Small intestine (tissue), 7 donors: Measurements from ENCODE around the gene IL4R. TPM values are rescaled to one million over a fixed set of nuclear protein-coding genes. Genes with fewer than 3 reads are reported as not detected.
"Not testable (repeated sequence)": the region's sequence is repeated elsewhere in the genome, so short reads cannot be mapped to it uniquely, and the experiment has no call there.

ENCODE experiments used
- DNase-seq, 2 donors: peaks; one replicate each; pipeline versions ENCODE4 v3.0.0 to v3.0.0-alpha.2; 2013
- FAIRE-seq: peaks from 2 replicates; lab custom pipeline; 2012; peaks lifted over from hg19 to GRCh38; lab: Jason Lieb, UNC
- H3K27ac ChIP-seq, 3 donors: one replicate each; pipeline ENCODE4 v1.5.1; 2013; ENCODE audit warnings: low read length in 2 of 3, mild to moderate bottlenecking in 2 of 3, control low read depth in 1 of 3, inconsistent platforms in 1 of 3, low read depth in 1 of 3, moderate library complexity in 1 of 3
- H3K27me3 ChIP-seq, 3 donors: one replicate each; pipeline ENCODE4 v1.6.1; 2013; ENCODE audit warnings: low read length in 3 of 3, inconsistent platforms in 1 of 3; ENCODE audit not compliant: control insufficient read depth in 3 of 3, insufficient read depth in 3 of 3
- H3K36me3 ChIP-seq, 3 donors: one replicate each; pipeline ENCODE4 v1.6.1; 2013; ENCODE audit warnings: low read length in 3 of 3, inconsistent platforms in 1 of 3, low read depth in 1 of 3, mild to moderate bottlenecking in 1 of 3, moderate library complexity in 1 of 3; ENCODE audit not compliant: control insufficient read depth in 3 of 3, insufficient read depth in 2 of 3
- H3K4me1 ChIP-seq, 3 donors: one replicate each; pipeline ENCODE4 v1.6.1; 2013; ENCODE audit warnings: low read length in 2 of 3, inconsistent platforms in 1 of 3, low read depth in 1 of 3, mild to moderate bottlenecking in 1 of 3, moderate library complexity in 1 of 3; ENCODE audit not compliant: control insufficient read depth in 3 of 3, insufficient read depth in 2 of 3
- H3K4me3 ChIP-seq, 3 donors: one replicate each; pipeline ENCODE4 v1.5.1; 2013; ENCODE audit warnings: low read length in 3 of 3, control low read depth in 1 of 3, inconsistent platforms in 1 of 3, low read depth in 1 of 3, mild to moderate bottlenecking in 1 of 3, moderate library complexity in 1 of 3
- H3K9me3 ChIP-seq, 2 donors: one replicate each; pipeline ENCODE4 v1.6.1; 2013; ENCODE audit warnings: low read depth in 1 of 2, low read length in 1 of 2; ENCODE audit not compliant: control insufficient read depth in 2 of 2, insufficient read depth in 1 of 2
- WGBS, 3 donors: extraction: QIAGEN DNeasy Blood & Tissue Kit; methylation state at CpG; one replicate each; pipeline ENCODE4 v1.1.7; 2013; 5-methylcytosine and 5-hydroxymethylcytosine counted together
- polyA plus RNA-seq, 4 donors: library from polyadenylated mRNA; stranded (reverse) in 3 of 4; unstranded in 1 of 4; fragments of 200-250 nt in 3 of 4; fragments of 120-200 nt in 1 of 4; gene quantifications; one replicate each; pipeline versions ENCODE4 v1.2.1 to v1.2.3, GENCODE V29; 2013
- donor health status: healthy with polysubstance abuse.
- donor health status: control.
- donor health status: control.
- donor health status: Bipolar disorder and iron deficiency.
- donor health status: healthy.

IL4R gene
- polyA plus RNA-seq, 4 donors = 28.1 to 32.7 (median 30.4) TPM

- Histone ChIP-seq H3K36me3 (no peaks in the 10 kb centered on the region), H3K4me3 (no peak overlapping the region), H3K27ac (no peak overlapping the region), H3K9me3 (no peaks in the 10 kb centered on the region), H3K4me1 (no peaks in the 10 kb centered on the region), H3K27me3 (no peaks in the 10 kb centered on the region)
- DNase-seq = no peak
- WGBS, 3 donors = 75 to 76% (median 75%) methylated on average over 6 of the region's 6 CpGs
- no peak for FAIRE-seq
These were observed 28.0 kb upstream of the IL4R start for GRCh38 chr16:27285676-27286196.

GRCh38 chr16:27286451-27286850 lies 27.3 kb upstream of the IL4R start:
- Histone ChIP-seq H3K9me3 (no peaks in the 10 kb centered on the region), H3K36me3 (no peaks in the 10 kb centered on the region), H3K4me1 (no peaks in the 10 kb centered on the region), H3K27ac (no peak overlapping the region), H3K27me3 (no peaks in the 10 kb centered on the region), H3K4me3 (no peak overlapping the region)
- DNase-seq = no peak
- no peak for FAIRE-seq
- 61 to 88% (median 79%) methylated on average over 4 of the region's 4 CpGs for WGBS, 3 donors

GRCh38 chr16:27287051-27287811 lies 26.5 kb upstream of the IL4R start:
- Histone ChIP-seq H3K9me3 (no peaks in the 10 kb centered on the region), H3K36me3 (no peaks in the 10 kb centered on the region), H3K4me1 (no peaks in the 10 kb centered on the region), H3K4me3 (no peak overlapping the region), H3K27me3 (no peaks in the 10 kb centered on the region), H3K27ac (no peak overlapping the region)
- WGBS, 3 donors = 94 to 99% (median 95%) methylated on average over 8 of the region's 8 CpGs
- FAIRE-seq = no peak
- DNase-seq = no peak

GRCh38 chr16:27287887-27288286 lies 25.9 kb upstream of the IL4R start:
- no peak overlapping the region for H3K4me3 ChIP-seq
- DNase-seq (no peak), FAIRE-seq (no peak)
- H3K9me3 ChIP-seq = no peaks in the 10 kb centered on the region
- no peaks in the 10 kb centered on the region for H3K36me3 ChIP-seq
- no peaks in the 10 kb centered on the region for H3K27me3 ChIP-seq
- no peaks in the 10 kb centered on the region for H3K4me1 ChIP-seq
- 90 to 92% (median 92%) methylated on average over 11 of the region's 11 CpGs for WGBS, 3 donors
- no peak overlapping the region for H3K27ac ChIP-seq

GRCh38 chr16:27288313-27288712 lies 25.5 kb upstream of the IL4R start:
- FAIRE-seq = not testable (repeated sequence)

GRCh38 chr16:27289669-27290068 lies 24.1 kb upstream of the IL4R start:
- no peak for FAIRE-seq
- no peaks in the 10 kb centered on the region for H3K27me3 ChIP-seq
- no peaks in the 10 kb centered on the region for H3K36me3 ChIP-seq
- H3K4me3 ChIP-seq = no peak overlapping the region
- H3K4me1 ChIP-seq = no peaks in the 10 kb centered on the region
- DNase-seq = no peak
- H3K9me3 ChIP-seq = no peaks in the 10 kb centered on the region
- 71 to 75% (median 71%) methylated on average over 6 of the region's 6 CpGs for whole genome bisulfite sequencing, 3 donors
- H3K27ac ChIP-seq = no peak overlapping the region

More at GRCh38 chr16:27288313-27288712, 25.5 kb upstream of the IL4R start:
- DNase-seq, H3K4me3 ChIP-seq, H3K9me3 ChIP-seq, H3K36me3 ChIP-seq, H3K27ac ChIP-seq, H3K27me3 ChIP-seq, H3K4me1 ChIP-seq: not testable (repeated sequence)
- WGBS, 3 donors = 89 to 96% (median 90%) methylated on average over 6 of the region's 6 CpGs

GRCh38 chr16:27290562-27290961 lies 23.2 kb upstream of the IL4R start:
- FAIRE-seq (no peak), DNase-seq (no peak)

GRCh38 chr16:27291106-27291505 lies 22.7 kb upstream of the IL4R start:
- H3K27me3 ChIP-seq = no peaks in the 10 kb centered on the region
- 80 to 85% (median 80%) methylated on average over 5 of the region's 5 CpGs for WGBS, 3 donors
- H3K27ac ChIP-seq = no peak overlapping the region
- no peak overlapping the region for H3K4me3 ChIP-seq
- no peaks in the 10 kb centered on the region for H3K9me3 ChIP-seq
- H3K4me1 ChIP-seq = no peaks in the 10 kb centered on the region
- FAIRE-seq = no peak
- no peaks in the 10 kb centered on the region for H3K36me3 ChIP-seq
- no peak for DNase-seq

More at GRCh38 chr16:27290562-27290961, 23.2 kb upstream of the IL4R start:
- Histone ChIP-seq H3K4me1 (no peaks in the 10 kb centered on the region), H3K36me3 (no peaks in the 10 kb centered on the region), H3K9me3 (no peaks in the 10 kb centered on the region), H3K27ac (no peak overlapping the region), H3K27me3 (no peaks in the 10 kb centered on the region), H3K4me3 (no peak overlapping the region)
